HG03460 (cell line): ENCODE data around the gene LHX2.

ENCODE experiments used
- ATAC-seq: cut with Tn5 transposase; IDR thresholded peaks from one replicate; pipeline ENCODE4 v1.9.1; 2021; ENCODE audit not compliant: unreplicated experiment

The LHX2 gene

GRCh38 chr9:124029617-124030016 is 18.0 kb downstream of the LHX2 start:
- no peak for ATAC-seq

- no peak for ATAC-seq
Observed at GRCh38 chr9:124030969-124031451, 19.4 kb downstream of the LHX2 start.

DNA sequence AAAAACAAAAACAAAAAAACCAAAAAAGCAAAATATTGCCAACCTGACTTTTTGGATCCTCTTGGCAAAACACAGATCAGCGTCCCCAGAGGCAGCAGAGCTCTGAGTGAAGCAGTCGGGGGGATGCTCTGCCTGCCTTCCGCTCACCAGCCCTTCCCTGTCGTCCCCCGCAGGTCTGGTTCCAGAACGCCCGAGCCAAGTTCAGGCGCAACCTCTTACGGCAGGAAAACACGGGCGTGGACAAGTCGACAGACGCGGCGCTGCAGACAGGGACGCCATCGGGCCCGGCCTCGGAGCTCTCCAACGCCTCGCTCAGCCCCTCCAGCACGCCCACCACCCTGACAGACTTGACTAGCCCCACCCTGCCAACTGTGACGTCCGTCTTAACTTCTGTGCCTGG is 20.7 kb downstream of the LHX2 start:
- no peak for ATAC-seq

DNA sequence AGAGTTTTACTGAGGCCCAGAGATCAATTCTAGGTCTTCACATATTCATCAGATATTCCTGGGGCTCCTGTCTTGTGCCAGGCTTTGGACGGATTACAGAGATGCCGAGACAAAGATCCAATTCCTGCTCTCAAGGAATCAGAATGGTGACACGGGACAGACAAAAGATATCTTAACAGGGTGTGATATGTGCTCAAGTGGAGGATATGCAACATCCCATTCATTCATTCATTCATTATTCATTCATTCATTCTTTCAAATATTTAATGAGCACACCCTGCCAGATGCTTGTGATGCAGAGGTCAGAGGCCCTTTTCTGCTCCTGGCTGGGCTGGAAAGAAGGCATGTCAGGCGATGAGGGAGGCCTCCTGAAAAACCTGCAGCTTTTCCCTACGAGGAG is 21.8 kb downstream of the LHX2 start:
- no peak for ATAC-seq

DNA sequence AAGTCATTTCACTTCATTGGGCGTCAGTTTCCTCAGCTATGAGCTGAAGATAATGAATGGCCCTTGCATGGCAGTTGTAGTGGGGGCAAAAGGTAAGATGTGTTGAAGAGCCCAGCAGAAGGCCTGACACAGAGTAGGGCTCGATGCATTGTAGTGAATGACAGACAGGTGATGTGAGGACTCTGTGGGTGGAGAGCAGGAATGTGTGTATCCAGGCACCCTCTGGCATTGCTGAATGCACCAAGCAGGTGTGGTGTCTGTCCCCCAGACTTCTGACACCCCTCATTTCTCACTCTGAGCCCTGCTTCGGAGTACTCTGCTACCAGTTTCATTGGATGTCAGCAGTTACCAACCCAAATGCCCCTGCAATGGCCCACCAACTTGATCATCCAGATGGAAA is 22.4 kb downstream of the LHX2 start:
- no peak for ATAC-seq

DNA sequence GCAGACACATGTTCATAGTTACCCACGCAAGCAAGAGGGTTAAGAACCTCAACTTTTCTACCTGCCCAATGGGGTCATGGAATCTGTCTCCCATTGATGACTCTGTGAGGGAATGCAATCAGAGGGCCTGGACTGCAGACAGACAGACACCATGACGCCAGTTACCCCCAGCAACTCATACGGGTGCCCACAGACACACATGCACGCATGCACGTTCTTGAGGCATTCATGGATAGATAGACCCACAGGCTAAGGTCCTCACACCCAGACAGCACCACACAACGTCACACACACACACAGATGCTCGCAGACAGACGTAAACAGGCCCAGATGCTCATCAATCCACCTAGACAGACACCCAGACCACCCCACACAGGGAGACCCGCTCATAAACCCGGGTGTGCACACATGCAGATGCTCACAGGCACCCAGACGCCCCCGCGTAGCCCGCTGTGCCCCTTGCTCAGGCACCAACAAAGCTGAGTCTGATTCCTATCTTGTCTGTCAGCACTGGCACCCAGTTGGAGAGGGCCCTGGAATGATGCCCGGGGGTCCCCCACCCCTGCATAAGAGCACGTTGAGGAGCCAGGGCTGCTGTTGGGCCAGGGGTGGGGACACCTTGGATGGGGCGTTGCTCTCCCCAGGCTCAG is 23.6 kb downstream of the LHX2 start:
- ATAC-seq, result no peak

DNA sequence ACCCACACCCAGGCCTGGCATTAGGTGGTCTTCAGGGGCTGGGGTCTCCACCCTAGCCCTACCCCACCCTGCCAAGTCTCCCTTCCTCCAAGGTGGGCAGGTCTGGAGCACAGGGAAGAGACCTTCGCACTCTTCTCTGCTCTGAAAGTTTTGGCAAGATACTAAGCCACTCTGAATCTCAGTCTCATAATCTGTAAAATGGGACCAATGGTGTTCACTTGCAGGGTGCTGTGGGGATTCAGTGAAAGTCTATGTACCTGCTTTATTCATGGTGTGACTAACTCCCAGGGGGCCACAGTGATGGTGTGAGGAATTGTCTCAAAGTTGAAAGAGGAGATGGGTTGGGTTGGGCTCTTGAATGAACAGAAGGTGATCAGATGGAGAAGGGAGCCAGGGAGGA is 25.0 kb downstream of the LHX2 start:
- no peak for ATAC-seq

DNA sequence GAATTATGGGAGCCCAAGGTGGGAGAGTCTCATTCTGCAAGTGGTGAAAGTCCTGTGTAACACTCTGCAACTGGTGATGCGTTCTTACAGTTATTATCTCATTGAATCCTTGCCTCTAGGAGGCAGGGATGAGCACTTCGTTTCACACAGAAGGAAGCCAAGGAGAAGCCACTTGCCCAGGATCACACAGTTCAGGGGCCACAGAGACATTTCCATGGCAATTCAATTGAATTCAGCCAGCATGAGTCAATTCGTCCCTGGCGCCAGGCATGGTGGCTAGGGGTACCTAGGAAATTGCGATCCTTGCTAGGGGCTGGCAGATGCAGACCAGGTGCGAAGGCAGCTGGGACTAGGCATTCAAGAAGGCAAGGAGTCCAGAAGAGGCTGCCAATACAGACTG is 26.2 kb downstream of the LHX2 start:
- ATAC-seq, result no peak

DNA sequence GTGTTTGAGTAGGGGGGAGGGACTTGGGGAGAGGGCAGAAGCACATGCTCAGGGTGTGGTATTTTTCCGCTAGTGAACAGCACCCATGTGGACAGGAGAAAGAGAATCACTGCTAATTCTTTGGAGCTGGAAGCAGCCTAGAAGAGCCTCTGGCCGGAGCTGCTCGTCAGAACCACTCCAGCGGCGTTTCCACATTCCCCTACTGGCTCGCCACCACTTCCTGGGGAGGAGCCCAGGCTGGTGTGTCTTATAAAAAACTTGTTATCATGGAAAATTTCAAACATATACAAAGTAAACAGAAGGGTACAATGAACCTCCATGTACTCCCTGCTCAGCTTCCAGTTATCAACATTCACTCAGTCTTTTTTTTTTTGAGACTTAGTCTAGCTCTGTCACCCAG is 26.7 kb downstream of the LHX2 start:
- no peak for ATAC-seq

GRCh38 chr9:124038790-124039633 is 27.4 kb downstream of the LHX2 start:
- no peak for ATAC-seq

- ATAC-seq, result no peak
Observed at GRCh38 chr9:124040186-124040931, 28.8 kb downstream of the LHX2 start.

DNA sequence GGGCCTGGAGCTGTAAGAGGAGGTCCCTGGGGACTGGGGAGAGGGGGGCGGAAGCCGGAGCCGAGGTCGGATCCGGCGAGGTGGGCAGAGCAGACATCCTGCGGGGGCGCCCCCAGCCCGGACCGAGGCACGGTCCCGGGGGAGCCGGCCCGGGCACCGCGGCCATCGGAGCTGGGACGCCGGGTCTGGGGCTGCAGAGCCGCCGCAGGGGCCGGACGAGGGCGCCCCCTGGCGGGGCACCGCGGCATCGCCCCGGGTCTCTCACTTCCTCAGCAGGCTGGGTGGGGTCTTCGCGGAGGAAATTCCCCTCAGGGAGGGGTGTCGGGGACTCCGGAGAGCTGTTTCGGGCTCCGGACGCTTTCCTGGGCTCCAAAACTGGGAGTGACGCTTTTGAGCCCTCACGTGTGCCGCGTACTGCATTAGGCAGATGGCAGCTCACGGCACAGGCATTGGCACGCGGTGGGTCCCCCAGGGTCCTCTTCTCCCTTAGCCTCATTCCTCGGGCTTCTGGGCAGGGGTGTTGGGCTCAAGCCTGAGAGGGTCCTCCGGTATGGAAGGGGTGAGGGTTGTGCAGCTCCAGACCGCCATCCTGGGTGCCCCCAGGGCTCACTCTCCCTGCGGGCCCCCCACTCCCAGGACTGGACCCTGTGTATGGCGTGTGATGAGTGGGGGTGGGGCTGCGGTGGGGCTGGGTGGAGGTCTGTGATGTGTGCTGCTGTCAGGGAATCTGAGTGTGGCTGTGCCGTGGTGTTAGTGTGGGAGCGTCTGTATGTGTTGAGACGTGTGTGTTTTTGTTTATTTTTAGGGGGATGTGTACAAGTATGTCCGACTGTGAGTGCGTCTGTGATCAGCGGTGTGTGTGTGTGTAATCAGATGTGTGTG is 29.6 kb downstream of the LHX2 start:
- ATAC-seq, result no peak

- no peak for ATAC-seq
Observed at GRCh38 chr9:124041817-124042116, 30.2 kb downstream of the LHX2 start.

DNA sequence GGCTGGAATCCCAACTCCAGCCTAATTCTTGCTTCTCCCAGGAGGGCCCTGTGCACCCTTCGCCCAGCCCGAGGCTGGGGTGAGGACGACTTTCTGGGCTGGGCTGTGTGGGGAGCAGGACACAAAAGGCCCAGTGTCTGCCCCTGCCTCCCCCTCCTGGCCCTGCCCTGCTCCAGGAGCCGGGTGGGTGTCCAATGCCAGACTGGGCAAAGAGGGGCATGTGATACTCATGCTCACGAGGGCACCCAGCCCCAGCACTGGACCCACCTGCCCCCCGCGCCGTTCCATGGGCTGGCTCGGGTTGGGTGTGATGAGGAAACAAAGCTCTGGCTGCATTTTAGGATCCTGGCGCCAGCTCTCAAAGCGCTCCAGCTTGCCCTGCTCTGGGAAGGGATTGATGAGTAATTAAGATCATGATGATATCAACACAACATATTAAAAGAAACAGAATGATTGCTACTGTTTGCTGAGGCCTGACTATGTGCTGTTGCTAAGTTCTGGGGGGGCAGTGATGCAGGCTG is 30.7 kb downstream of the LHX2 start:
- ATAC-seq, result no peak

DNA sequence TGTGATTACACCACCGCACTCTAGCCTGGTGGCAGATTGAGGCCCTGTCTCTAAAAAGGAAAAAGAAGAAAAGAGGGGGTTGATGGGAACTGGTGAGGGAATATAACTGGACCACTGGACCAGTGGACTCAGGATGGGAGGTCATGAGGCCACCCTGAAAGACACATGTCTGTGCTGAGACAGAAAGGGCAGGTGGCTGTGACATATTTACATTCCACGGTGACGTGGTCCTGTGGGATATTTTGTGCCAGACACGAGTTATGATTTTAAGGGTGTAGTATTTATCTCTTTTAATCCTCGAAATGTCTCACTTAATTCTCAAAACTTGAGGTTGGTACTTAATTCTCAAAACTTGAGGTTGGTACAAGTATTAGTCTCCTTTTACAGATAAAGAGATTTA is 32.9 kb downstream of the LHX2 start:
- ATAC-seq, result no peak

- no peak for ATAC-seq
Observed at GRCh38 chr9:124045076-124045829, 33.7 kb downstream of the LHX2 start.

- no peak for ATAC-seq
Observed at GRCh38 chr9:124045830-124046177, 34.2 kb downstream of the LHX2 start.

- no peak for ATAC-seq
Observed at GRCh38 chr9:124046189-124046588, 34.6 kb downstream of the LHX2 start.

GRCh38 chr9:124047251-124047672 is 35.7 kb downstream of the LHX2 start:
- no peak for ATAC-seq

DNA sequence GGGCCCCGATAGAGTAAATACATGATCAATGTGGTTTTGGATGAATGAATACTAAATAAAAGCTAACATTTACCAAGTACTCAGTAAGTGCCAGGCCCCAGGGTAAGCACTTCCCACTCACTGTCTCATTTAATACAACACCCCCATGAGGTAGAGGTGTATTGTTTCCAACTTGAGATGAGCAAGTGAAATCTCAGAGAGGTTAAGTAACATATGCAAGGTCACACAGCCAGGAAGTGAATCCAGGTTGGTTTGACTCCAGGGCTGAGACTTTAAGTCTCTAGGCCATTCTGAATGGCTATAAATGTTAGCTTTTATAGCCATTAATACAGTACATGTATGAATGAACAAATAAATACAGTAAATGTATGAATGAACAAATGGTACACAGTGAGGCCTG is 39.4 kb downstream of the LHX2 start:
- ATAC-seq, result no peak
